Hepatocyte (in vitro differentiated cells): ENCODE data around the gene RIMS4.

Experiments used
- EZH2 ChIP-seq: fragments of 200-600 bp; sonication (generic); IDR thresholded peaks from 2 replicates; pipeline ENCODE4 v1.6.1; 2016; ENCODE audit warnings: antibody characterized with exemption, mild to moderate bottlenecking, borderline replicate concordance
- TF ChIP-seq, protein P1 (sequence below): fragments of 200-600 bp; sonication (generic); IDR thresholded peaks from 2 replicates; pipeline ENCODE4 v1.5.1; 2016; ENCODE audit warnings: antibody characterized with exemption, mild to moderate bottlenecking; ENCODE audit not compliant: poor library complexity

DNA sequence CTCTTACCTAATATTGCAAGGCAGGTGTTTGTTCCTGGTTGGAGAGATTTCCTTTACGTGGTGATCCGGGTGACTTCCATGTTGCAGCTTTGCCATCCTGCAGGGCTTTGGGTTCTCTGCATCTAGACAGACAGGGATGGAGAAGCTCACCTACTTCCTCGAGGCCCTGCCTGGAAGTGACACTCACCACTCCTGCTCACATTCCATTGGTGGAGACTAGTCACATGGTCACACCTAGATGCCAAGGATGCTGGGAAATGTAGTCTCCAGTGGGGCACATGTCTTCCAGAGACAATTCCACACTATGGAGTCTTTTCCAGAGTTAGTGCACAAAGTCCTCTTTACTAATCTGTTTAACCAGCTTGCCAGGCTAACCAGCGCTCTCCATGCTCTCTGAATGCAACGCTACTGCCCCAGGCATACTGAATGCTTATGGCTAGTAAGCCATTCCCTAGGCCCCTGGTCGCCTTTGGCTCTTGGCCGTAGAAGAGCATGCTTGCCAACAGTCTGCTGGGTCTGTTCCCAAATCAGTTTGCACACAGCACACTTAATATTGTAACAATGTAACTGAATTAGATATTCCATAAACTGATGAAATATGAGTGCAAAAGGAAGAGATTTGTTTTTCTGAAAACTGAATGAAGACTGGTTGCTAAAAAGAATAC is 71.4 kb downstream of the RIMS4 start:
- TF ChIP-seq, protein P1, sequence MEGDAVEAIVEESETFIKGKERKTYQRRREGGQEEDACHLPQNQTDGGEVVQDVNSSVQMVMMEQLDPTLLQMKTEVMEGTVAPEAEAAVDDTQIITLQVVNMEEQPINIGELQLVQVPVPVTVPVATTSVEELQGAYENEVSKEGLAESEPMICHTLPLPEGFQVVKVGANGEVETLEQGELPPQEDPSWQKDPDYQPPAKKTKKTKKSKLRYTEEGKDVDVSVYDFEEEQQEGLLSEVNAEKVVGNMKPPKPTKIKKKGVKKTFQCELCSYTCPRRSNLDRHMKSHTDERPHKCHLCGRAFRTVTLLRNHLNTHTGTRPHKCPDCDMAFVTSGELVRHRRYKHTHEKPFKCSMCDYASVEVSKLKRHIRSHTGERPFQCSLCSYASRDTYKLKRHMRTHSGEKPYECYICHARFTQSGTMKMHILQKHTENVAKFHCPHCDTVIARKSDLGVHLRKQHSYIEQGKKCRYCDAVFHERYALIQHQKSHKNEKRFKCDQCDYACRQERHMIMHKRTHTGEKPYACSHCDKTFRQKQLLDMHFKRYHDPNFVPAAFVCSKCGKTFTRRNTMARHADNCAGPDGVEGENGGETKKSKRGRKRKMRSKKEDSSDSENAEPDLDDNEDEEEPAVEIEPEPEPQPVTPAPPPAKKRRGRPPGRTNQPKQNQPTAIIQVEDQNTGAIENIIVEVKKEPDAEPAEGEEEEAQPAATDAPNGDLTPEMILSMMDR = no peak
- no peak for TF ChIP-seq EZH2
